Stimulated activated naive CD8-positive, alpha-beta T cell treated with anti-CD3 and anti-CD28 coated beads, Interleukin-15, amount 100 ng/mL, for 72 hours (primary cell): ENCODE data around the gene KIF2B.
"Not testable (repeated sequence)": the region's sequence is repeated elsewhere in the genome, so short reads cannot be mapped to it uniquely, and the experiment has no call there.

Experiments used
- ATAC-seq: fragments of 150-1000 bp; cut with Tn5 transposase; 2 replicates; pipeline ENCODE4 v1.10.0; 2021; ENCODE audit warnings: mild to moderate bottlenecking, moderate library complexity
- DNase-seq, 2 donors: peaks; one replicate each; pipeline ENCODE4 v3.0.0; 2021 to 2022
- H3K27ac Mint-ChIP-seq, 2 donors: one replicate each; pipeline ENCODE4 v1.8.0; 2022; ENCODE audit warnings: mild to moderate bottlenecking in 2 of 2, mixed read lengths in 2 of 2, moderate library complexity in 2 of 2
- H3K27me3 Mint-ChIP-seq: one replicate; pipeline ENCODE4 v1.8.0; 2022; ENCODE audit warnings: mixed read lengths
- H3K4me1 Mint-ChIP-seq: one replicate; pipeline ENCODE4 v1.8.0; 2022; ENCODE audit warnings: mild to moderate bottlenecking, mixed read lengths
- H3K4me3 Mint-ChIP-seq, 2 donors: one replicate each; pipeline ENCODE4 v1.8.0; 2022; ENCODE audit warnings: mild to moderate bottlenecking in 2 of 2, mixed read lengths in 2 of 2, moderate library complexity in 1 of 2
- H3K9me3 Mint-ChIP-seq, 2 donors: one replicate each; pipeline ENCODE4 v1.8.0; 2022; ENCODE audit warnings: mixed read lengths in 2 of 2

The KIF2B gene

GRCh38 chr17:53844491-53845107 is 21.9 kb downstream of the KIF2B start:
- H3K9me3 Mint-ChIP-seq = peaks cover 10 to 12% of the 10 kb centered on the region in 2 donors
- no peak overlapping the region for H3K4me3 Mint-ChIP-seq
- H3K4me1 Mint-ChIP-seq = no peaks in the 10 kb centered on the region
- no peak overlapping the region for H3K27ac Mint-ChIP-seq
- ATAC-seq (no peak), DNase-seq (no peak)
- H3K27me3 Mint-ChIP-seq = no peaks in the 10 kb centered on the region

- H3K9me3 Mint-ChIP-seq = peaks cover 12% of the 10 kb centered on the region in 2 donors
- H3K27ac Mint-ChIP-seq, H3K4me3 Mint-ChIP-seq, ATAC-seq, H3K27me3 Mint-ChIP-seq, DNase-seq, H3K4me1 Mint-ChIP-seq: not testable (repeated sequence)
Measured at GRCh38 chr17:53871128-53871527, 48.4 kb downstream of the KIF2B start.
